HG02571 (cell line): Measurements from ENCODE around the gene TUBA4B.

Source experiments
- ATAC-seq: cut with Tn5 transposase; IDR thresholded peaks from one replicate; pipeline ENCODE4 v1.9.1; 2021; ENCODE audit warnings: mild to moderate bottlenecking, moderate library complexity; ENCODE audit not compliant: unreplicated experiment

Gene TUBA4B

GRCh38 chr2:219290381-219291171, 37.5 kb downstream of the TUBA4B start:
- ATAC-seq: no peak

- ATAC-seq: no peak
These were observed 38.4 kb downstream of the TUBA4B start for GRCh38 chr2:219291394-219291793.

- no peak for ATAC-seq
These were observed 39.0 kb downstream of the TUBA4B start for GRCh38 chr2:219291910-219292490.

- no peak for ATAC-seq
These were observed 39.6 kb downstream of the TUBA4B start for GRCh38 chr2:219292616-219293015.

- no peak for ATAC-seq
These were observed 40.7 kb downstream of the TUBA4B start for GRCh38 chr2:219293736-219294231.

- peak; percentile 85 for ATAC-seq
These were observed 41.6 kb downstream of the TUBA4B start for GRCh38 chr2:219294356-219295351.

- ATAC-seq: no peak
These were observed 43.1 kb downstream of the TUBA4B start for GRCh38 chr2:219296142-219296541.

- ATAC-seq: no peak
These were observed 43.8 kb downstream of the TUBA4B start for GRCh38 chr2:219296631-219297391.

GRCh38 chr2:219297766-219298456, 44.9 kb downstream of the TUBA4B start:
- no peak for ATAC-seq

- ATAC-seq: peak; percentile 48
These were observed 45.8 kb downstream of the TUBA4B start for GRCh38 chr2:219298759-219299371.

- ATAC-seq: no peak
These were observed 46.3 kb downstream of the TUBA4B start for GRCh38 chr2:219299372-219299760.

GRCh38 chr2:219300022-219300421, 47.0 kb downstream of the TUBA4B start:
- no peak for ATAC-seq

- ATAC-seq: no peak
These were observed 49.4 kb downstream of the TUBA4B start for GRCh38 chr2:219302412-219302968.

- no peak for ATAC-seq
These were observed 51.2 kb downstream of the TUBA4B start for GRCh38 chr2:219304223-219304622.

GRCh38 chr2:219306047-219306446, 53.0 kb downstream of the TUBA4B start:
- ATAC-seq: no peak

- ATAC-seq: no peak
These were observed 55.4 kb downstream of the TUBA4B start for GRCh38 chr2:219308142-219309101.

GRCh38 chr2:219309278-219309677, 56.2 kb downstream of the TUBA4B start, which contains the start of gene PTPRN:
TSS of gene PTPRN (minus strand) at chr2:219309401. CDS start at chr2:219309332, 69 bp downstream.
- ATAC-seq: no peak
